OCI-LY3 (cell line): ENCODE data around the gene CDH1.

ENCODE experiments used
- CTCF ChIP-seq: fragments of 200-600, 300-600 bp; sonication (generic); IDR thresholded peaks from 2 replicates; pipeline ENCODE4 v1.5.1; 2014; ENCODE audit warnings: antibody characterized with exemption, low read length, low read depth
- EZH2phosphoT487 ChIP-seq: fragments of 200-600 bp; shearing (Covaris generic); IDR thresholded peaks from 2 replicates; pipeline ENCODE4 v1.6.1; 2018; ENCODE audit warnings: antibody characterized with exemption, mixed run types, low read depth

- no peak for TF ChIP-seq CTCF
- no peak for TF ChIP-seq EZH2phosphoT487
Measured at GRCh38 chr16:68719993-68720489, 17.1 kb upstream of the CDH1 start.
